HEK293T (cell line): Measurements from ENCODE around the gene PPIP5K1.
"Not testable (repeated sequence)": the region's sequence is repeated elsewhere in the genome, so short reads cannot be mapped to it uniquely, and the experiment has no call there.

Experiments used
- BHLHE40 ChIP-seq: fragments of 450-650 bp; IDR thresholded peaks from 2 replicates; pipeline ENCODE4 v1.6.1; 2016; ENCODE audit warnings: mild to moderate bottlenecking, moderate library complexity, borderline replicate concordance
- SP1 ChIP-seq: fragments of 450-650 bp; IDR thresholded peaks from 2 replicates; pipeline ENCODE4 v1.6.1; 2017
- TARDBP ChIP-seq: fragments of 450-650 bp; IDR thresholded peaks from 2 replicates; pipeline ENCODE4 v1.6.1; 2016
- ZNF384 ChIP-seq: fragments of 450-650 bp; IDR thresholded peaks from 2 replicates; pipeline ENCODE4 v1.6.1; 2016

GRCh38 chr15:43532826-43533225 lies 57.2 kb downstream of the PPIP5K1 start:
- TF ChIP-seq SP1, ZNF384, TARDBP, BHLHE40: not testable (repeated sequence)
